GM18861 (cell line): Measurements from ENCODE around the gene VSNL1.

Experiments used
- ATAC-seq: cut with Tn5 transposase; IDR thresholded peaks from one replicate; pipeline ENCODE4 v1.9.1; 2021; ENCODE audit not compliant: unreplicated experiment

Gene VSNL1

DNA sequence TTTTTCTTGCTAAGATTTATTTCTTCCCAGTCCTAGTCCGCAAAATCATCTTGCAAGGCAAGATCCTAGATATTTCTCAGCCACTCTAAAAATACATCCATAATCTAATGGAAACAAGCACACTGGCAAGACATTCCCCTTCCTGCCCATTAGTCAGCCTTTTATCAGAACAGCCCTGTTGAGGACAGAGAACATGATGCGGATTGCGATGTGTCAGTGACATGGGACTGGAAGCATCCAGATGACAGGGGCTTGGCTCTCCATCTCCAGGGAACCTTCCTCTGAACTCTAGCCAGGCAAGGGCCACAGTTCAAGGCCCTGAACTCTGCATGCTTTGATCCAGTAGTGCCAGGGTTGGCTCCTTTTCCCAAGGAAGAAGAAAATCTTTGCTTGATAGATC lies 70.0 kb downstream of the VSNL1 start:
- no peak for ATAC-seq

DNA sequence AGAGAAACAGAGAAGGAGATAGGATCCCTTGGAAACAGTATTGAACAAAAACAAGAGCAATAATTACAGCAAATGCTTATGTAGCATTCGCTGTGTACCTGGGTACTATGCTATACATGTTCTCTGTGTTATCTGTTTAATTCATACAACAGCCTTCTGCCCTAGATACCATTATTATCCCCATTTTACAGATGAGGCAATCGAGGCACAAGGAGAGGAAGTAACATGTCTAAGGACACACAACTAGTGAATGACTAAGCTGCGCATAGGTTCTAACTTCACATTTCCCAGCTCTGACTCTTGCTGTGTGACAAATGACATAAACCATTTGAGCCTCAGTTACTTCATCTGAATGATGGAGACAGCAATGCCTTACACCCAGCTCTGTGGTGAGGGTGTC lies 70.5 kb downstream of the VSNL1 start:
- no peak for ATAC-seq

DNA sequence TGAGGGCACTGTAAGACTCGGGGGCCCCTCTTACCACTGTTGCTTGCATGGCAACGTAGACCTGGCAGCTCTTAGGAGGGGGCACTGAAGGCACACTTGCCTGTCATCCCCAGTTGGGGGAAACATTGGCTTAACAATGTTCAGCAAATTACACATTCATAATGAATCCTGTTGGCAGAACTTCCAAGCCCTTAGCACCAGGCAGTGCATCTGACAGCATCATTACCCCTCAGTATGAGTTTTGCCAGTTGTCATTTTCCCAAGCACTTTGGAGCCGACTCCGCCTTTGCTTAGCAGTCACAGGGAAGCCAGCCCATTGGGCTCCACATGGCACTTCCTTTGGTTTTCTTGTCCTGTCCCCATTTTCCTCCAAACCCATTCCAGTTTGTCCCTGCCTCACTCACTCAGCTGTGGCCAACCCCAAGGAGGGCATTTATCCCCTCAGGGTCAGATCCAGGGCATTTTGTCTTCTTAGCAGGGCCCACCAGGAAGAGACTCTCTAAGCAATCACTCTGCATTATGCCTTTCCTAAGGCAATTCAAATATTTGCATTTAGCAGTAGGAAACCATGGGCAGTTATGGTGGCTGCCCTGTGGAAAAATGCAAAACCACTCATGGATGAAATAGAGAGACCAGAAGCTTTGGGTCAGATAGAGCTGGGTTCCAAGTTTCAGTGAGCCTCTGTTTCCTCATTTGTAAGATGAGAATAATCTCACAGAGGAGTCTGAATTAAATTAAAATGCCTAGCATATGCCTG lies 73.9 kb downstream of the VSNL1 start:
- ATAC-seq = no peak

DNA sequence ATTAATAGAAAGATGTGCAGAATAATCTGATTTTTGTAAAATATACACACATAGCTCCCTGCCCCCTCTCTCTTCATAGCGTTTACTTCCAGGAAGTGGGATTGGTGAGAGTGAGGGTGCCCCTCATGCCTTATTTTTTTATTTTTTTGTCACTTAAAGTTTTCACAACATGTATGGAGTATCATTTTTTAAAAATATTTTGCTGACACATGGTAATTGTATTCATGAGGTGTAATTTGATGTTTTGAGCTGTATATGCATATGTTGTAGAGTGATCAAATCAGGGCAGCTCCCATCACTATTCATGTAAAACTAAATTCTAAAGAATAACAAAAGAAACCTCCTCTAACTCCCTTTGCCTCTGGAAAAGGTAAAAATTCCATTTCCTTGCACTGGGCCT lies 74.7 kb downstream of the VSNL1 start:
- no peak for ATAC-seq

DNA sequence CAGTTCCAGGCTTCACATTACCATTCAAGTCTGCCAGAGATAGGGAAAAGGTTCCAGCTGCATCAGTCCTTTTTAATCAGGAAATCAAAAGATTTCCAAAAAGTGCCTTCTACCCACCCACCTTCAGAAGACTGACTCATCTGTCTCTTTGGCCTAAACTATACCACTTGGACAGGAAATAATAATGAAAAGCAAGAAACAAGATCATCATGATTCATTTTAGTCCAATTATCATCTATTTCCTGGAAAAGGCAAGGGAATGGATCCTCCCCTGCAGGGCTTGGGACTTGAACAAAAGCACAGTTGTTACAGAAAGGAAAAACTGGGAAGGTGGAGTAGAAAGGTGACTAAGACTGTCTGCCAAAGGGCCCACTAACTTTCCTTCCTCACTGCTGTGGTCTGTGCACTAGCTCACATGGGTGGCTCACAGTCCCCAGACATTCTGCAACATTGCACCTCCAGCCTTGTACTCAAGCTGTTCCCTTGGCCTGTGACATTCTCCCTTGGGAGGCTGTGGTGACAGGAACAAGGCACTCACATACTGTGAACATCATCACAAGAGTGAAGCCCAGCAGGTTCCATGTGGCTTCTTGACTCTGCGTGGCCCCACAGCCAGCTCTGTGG lies 75.3 kb downstream of the VSNL1 start:
- ATAC-seq = no peak

DNA sequence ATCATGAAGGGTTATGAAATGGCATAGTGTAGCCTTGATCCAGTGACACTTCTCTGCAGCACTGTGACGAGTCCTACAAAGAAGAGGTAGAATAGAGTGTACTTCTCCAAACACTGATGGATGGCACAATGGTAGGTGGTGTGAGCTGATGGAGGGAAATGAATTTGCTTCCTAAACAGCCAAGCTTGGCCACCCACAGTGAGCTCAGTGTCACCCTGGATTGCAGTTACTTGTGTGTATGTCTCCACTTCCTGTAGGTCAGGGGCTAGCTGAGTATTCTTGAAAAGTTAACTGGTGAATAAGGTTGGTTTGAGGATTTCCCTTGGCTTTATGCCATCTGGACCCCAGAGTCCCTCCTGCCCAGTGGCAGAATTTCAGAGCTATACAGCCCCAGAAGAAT lies 75.9 kb downstream of the VSNL1 start:
- no peak for ATAC-seq

DNA sequence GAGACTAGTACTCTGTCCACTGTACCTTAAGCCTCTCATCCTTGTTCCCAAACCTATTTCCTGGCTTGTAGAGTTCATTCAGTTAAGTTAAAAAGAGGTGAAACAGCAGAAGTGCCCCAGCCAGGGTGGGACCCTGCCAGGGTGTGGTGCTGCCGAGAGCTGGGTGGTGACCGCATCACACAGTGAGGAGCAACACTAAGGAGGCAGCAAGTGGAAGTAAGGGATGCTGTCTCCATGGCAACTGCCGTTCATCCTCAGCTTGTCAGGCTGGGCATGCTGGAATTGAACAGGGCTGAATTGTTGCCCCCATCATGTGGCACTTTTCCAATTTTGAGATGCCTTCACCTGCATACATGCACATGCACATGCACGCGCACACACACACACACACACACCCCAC lies 77.0 kb downstream of the VSNL1 start:
- no peak for ATAC-seq

DNA sequence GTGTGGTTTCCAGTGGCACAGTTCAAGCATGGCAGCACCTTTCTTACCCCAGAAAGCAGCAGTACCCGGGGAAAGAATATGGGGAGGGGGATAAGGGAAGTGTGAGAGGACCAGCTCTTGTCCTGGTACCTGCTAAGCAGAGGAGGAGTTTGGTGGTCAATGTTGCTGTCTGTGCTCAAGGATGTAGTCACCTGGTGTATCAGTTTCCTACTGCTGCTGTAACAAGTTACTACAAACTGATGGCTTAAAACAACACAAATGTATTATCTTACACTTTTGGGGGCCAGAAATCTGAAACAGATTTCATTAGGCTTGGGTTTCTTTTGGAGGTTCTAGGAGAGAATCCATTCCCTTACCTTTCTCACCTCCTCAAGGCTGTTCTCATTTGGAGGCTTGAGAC lies 77.5 kb downstream of the VSNL1 start:
- ATAC-seq = no peak

DNA sequence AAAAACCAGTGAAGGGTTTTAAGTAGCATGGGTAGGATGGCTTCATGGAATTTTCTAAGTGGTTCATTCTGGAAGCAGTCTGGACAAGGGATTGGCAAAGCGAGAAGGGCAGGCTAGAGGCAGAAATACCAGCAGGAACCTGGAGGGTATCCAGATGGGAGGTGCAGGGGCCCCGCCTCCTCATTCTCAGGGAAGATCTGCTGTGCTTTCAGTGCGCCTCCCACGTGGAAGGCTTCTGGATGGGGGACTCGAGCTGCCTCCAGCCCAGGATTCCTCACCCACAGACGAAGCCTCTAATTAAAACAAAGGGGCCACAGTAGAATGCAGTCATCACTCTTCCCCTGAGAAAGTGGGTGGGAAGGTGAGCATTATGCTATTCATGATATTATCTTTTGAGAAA lies 79.8 kb downstream of the VSNL1 start:
- ATAC-seq = no peak

DNA sequence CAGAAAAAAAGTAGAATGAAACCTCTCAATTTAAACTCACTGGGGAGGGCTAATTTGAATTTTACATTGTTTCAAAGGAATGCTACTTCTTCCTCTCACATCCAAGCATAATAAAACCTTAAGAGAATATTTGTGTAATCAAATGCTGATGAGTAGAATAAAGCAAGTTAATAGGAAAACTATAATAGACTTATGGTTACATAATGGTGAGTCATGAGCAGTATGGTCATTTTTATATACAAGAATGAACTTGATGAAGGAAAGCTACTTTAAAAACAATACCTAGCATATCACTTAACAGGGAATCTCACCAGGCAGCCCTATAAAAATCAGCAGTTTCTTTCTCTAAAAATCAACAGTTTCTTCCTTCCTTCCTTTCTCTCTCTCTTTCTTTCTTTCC lies 80.3 kb downstream of the VSNL1 start:
- ATAC-seq = no peak

DNA sequence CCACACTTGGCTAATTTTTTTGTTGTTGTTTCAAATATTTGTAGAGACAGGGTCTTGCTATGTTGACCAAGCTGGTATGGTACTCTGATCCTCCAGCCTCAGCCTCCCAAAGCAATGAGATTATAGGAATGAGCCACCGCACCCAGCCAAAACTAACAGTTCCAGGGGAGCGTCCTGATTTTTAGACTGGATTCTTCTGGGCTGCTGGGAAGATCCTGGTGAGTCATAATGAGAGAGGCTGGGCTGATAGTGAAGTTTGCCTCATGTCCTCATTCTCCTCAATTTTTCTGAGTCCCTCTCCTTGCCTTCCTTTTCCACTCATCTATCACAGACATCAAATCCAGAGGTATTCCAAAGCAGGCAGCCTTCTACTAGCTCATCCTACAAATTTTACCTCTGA lies 81.3 kb downstream of the VSNL1 start:
- ATAC-seq = no peak

DNA sequence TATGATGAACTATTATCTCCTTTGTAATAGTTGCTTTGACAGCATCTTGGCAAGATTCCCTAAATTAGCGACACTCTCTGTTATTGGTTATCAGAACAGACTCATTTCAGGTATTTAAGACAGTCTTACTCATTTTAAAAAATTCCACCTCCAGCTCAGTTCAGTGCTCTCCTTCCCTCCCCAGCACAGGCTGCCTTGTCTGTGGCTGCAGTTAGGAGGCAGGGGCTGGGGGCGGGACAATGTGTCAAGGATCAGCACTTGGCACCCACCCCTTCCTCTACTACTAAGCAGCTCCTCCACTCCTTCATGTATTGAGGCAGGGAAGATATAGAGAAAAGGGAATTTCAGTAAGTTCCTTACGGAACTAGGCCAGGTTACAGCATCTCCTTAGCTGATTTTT lies 85.0 kb downstream of the VSNL1 start:
- no peak for ATAC-seq

DNA sequence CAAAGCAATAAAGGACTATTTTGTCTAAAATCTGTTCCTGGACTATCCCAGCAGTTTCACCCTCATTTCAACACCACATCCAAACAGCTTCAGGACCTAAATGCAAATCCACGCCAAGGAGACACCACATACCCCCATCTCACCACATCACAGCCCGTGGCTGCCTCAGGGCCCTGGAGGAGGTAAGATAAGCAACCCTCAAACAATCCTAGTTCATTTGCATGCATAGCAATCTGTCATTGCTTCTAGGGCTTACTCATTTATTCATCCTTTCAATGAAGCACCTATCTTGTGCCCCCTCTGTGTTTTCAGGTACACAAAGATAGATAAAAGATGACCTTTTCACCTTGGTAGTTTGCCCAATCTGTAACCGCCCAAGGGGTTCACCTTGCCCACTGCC lies 86.5 kb downstream of the VSNL1 start:
- no peak for ATAC-seq

DNA sequence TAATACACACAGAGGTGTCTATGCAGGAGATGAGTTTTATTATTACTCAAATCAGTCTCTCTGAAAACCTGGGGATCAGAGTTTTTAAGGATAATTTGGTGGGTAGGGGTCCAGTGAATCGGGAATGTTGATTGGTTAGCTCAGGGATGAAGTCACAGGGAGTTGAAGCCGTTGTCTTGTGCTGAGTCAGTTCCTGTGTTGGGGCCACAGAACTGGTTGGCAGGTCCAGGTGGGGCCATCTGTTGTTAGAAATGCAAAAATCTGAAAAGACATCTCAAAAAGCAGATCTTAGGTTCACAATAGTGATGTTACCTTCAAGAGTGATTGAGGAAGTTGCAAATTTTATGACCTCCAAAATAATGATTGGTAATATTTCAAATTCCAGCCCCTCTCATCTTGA lies 86.9 kb downstream of the VSNL1 start:
- no peak for ATAC-seq

DNA sequence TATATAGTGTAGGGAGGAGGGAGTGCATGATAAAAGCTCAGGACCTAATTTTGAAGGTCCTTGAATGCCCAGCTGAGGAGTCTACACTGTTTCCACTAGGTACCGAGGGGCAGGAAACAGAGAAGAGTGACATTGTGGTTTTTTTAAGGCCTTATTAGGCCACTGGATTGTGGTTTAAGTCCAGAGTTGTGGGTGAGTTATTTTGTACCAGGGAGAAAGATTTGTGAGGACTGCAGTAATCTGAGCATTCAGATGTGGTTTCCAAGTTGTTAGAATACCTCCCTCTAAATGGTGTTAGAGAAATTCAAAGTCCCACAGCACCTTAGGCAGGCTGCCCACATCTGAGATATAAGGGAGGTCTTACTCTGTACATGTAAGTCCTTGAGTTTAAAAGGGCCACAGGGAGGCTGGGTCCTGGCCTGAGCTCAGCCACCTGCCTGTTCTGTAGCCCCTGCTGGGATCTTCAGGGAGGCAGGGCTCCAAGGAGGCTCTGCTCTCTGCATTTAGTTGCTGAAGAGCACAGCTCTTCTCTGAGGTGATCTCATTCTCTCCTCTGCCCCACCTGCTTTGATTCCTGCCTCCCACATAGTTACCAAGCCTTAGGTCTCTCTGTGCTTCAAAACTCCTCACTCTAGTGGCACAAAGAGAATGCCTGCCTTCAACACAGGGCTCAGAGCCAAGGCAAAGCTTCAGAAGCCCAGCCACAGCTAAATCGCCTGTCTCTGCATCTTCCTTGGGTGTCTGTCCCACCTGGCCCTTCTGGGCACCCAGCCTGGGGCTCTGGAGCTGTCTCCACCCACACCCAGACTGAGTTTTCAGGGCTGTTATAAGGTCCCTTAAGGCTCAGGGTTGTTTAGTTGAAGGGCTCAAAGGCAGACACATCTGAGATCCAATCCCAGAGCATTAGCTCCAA lies 88.1 kb downstream of the VSNL1 start:
- ATAC-seq = no peak

DNA sequence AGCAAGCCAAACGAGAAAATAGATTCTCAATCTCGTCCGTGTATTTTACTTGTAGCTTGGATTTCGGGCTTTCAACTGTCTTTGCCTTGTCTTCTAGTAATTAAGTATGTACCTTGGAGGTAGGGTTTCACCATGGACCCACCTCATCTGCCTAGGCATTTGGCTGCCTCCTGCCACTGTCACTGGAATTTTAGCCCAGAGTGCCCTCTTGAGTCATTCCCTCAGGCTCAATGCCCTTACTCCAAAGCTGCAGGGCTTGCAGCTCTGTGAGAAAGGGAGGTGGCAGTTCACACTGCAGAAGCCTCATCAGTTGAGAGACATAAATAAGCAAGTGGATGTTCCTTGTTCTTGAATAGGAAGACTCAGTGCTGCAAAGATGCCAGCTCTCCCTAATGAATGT lies 89.6 kb downstream of the VSNL1 start:
- no peak for ATAC-seq

DNA sequence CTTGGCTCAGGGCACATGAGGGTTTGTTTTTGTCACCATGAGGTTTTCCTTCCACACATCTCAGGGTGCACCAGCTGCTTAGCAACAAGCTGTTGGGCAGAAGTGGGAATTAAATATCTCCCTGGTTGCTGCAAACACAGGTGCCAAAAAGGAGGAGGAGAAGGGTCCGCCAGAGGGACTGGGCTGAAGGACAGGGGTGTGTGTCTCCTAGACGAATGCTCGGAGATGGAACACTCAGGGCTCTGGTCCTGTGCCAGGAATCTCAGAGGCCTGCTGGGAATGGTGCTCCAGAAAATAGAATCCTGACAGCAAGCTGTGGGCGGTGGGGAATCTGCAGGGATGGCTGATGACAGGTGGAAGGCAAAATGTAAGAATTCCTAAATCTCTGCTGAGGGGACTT lies 94.5 kb downstream of the VSNL1 start:
- ATAC-seq = no peak

DNA sequence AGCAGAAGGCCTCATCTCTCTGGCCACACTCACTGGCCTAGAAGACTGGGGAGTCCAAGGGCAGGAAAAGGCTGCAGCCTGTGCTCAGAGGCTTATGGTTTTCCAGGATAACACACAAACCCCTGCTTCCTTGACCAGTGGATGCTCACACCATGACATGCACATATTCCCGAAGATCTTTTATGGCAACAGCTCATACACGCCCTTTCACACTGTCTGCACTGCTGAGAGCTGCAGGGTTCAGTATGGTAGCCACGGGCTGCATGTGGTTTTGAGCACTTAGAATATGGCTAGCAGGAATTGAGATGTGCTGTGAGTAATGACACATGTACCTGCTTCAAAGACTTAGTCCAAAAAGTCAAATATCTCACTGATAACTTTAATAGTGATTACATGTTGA lies 95.8 kb downstream of the VSNL1 start:
- no peak for ATAC-seq

DNA sequence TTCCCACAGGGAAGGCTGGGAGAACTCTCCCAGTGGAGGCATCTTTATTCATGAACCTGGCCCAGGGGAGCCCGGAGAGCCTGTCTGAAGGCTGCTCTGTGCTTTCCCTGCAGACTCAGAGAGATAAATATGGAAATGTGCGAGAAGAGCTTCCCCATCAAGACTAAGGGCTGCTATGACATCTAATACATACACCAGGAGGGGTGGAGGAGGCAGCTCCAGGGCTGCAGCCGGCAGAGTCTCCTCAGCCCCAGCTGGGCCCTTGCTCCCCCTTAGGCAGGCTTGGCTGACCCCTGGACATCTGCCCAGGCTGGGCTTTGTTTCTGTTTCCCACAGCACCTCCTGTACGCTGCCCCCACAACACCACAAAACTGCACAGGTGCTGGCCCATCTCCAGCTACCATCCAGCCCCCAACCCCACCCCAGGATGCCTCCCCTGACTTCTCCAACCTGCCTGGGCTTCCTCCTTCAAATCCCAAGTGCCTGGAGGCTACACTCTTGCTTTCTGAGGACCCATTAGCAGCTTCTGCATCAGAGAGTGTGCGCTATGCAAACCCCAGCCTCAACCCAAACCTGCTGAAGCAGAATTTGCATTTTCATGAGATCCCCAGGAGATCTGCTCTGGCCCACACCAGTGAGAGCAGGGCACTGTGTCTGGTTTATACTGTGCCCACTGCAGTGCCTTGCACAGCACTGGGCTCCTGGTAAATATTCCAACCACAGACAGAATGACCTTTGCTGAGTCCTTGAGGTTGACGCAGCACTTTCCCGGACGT lies 96.8 kb downstream of the VSNL1 start:
- no peak for ATAC-seq

DNA sequence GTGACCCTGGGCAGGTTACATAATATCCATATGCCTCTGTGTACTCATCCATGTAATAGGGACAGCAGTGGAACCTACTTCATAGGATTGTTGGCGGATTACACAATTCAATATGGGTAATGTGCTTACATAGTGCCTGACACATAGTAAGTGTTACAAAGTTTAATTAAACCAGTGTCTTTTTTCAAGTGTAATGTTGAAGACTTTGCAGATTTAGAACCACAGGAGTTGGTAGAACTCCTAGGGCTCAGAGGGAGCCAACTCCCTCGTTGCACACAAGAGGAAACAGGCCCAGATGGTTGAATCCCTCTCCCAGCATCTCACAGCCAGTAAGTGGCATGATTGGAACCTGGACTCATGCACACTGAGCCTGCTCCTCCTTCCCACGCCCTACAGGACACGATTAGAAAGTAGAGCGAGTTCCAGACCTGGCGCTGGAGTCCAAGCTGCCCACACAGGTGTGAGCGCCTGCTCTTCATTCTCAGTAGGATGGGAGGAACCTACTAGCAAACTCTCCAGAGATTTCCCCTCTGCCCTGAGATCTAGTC lies 97.8 kb downstream of the VSNL1 start:
- ATAC-seq = no peak

DNA sequence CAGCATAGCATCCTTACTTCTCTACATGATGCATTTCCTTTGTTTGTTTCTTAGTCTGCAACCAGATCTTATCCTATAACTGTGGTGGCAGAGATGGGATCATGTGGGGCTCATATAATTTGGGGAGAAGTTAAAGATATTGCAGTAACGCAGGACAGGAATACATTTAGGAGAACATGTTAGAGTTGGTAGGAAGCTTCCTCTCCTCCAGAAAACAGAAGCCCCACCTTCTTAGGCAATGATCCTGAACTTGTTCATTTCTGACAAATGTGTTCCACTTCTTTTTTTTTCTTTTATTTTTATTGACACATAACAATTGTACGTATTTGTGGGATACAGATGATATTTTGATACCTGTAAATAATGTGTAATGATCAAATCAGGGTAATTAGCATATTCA lies 99.9 kb downstream of the VSNL1 start:
- ATAC-seq = no peak
